ENCODE data around the gene CEP68.
A peak's percentile ranks its signal among the peaks of the same experiment; 100 is the strongest.
"Not testable (repeated sequence)": the region's sequence is repeated elsewhere in the genome, so short reads cannot be mapped to it uniquely, and the experiment has no call there.

Gene CEP68, protein sequence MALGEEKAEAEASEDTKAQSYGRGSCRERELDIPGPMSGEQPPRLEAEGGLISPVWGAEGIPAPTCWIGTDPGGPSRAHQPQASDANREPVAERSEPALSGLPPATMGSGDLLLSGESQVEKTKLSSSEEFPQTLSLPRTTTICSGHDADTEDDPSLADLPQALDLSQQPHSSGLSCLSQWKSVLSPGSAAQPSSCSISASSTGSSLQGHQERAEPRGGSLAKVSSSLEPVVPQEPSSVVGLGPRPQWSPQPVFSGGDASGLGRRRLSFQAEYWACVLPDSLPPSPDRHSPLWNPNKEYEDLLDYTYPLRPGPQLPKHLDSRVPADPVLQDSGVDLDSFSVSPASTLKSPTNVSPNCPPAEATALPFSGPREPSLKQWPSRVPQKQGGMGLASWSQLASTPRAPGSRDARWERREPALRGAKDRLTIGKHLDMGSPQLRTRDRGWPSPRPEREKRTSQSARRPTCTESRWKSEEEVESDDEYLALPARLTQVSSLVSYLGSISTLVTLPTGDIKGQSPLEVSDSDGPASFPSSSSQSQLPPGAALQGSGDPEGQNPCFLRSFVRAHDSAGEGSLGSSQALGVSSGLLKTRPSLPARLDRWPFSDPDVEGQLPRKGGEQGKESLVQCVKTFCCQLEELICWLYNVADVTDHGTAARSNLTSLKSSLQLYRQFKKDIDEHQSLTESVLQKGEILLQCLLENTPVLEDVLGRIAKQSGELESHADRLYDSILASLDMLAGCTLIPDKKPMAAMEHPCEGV

GRCh38 chr2:65056215-65057053 is at the start of gene CEP68:
CEP68 (plus strand) TSS chr2:65056416; CDS start chr2:65069445, 13,029 bp downstream.
- peak; percentile 93 for DNase-seq (ENCODE audit: low read depth, low spot score)

- DNase-seq (ENCODE audit: low read depth, low spot score): no peak
Measured at GRCh38 chr2:65013776-65014175, 42.4 kb upstream of the CEP68 start.

- DNase-seq (ENCODE audit: low read depth, low spot score): no peak
Measured at GRCh38 chr2:65015731-65016130, 40.5 kb upstream of the CEP68 start.

DNA sequence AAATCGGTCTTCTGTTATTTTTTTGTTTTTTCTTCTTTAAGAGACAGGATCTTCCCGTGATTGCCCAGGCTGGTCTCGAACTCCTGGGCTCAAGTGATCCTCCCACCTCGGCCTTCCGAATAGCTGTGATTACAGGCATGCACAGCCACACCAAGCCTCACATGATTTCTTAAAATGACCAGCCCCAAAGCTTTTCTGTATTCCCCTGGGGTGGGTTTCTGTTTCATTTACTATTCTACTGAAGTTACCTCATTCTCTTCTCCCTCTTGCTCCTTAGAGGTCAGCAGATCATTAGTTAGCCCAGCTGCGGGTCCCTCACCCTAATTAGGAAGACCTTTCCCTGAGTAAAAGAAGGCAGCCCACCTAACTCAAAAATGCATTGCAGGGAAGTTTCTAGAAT is 39.4 kb upstream of the CEP68 start:
- DNase-seq (ENCODE audit: low read depth, low spot score): no peak

GRCh38 chr2:65017335-65017734 is 38.9 kb upstream of the CEP68 start:
- DNase-seq (ENCODE audit: low read depth, low spot score): no peak

GRCh38 chr2:65018141-65018582 is 38.1 kb upstream of the CEP68 start:
- DNase-seq (ENCODE audit: low read depth, low spot score): no peak

- no peak for DNase-seq (ENCODE audit: low read depth, low spot score)
Measured at GRCh38 chr2:65019010-65019409, 37.2 kb upstream of the CEP68 start.

DNA sequence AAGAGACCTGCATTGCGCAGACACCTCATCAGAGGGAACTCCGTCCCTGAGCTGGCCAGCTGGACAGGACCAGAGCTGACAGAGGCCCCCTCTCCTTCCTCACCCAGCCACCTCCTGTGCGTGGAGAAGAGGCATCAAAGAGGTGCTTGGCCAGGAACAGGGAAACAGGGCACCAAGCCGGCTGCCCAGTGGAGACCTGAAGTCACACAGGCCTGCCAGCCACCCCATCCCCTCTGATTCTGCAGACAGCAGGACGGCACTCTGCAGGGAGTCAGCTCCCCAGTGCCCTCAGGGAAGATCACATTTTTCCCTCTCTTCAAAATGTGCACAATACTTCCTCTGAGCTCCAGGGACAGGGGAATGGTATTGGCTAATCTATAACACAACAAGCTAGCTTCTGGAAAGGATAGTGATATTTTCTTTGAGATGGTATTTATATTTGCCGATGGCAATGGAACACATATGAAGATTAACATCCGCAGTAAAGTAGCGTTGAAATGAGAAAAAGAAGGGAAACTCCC is 36.5 kb upstream of the CEP68 start:
- DNase-seq (ENCODE audit: low read depth, low spot score): no peak

- DNase-seq (ENCODE audit: low read depth, low spot score): not testable (repeated sequence)
Measured at GRCh38 chr2:65020251-65020650, 36.0 kb upstream of the CEP68 start.

DNA sequence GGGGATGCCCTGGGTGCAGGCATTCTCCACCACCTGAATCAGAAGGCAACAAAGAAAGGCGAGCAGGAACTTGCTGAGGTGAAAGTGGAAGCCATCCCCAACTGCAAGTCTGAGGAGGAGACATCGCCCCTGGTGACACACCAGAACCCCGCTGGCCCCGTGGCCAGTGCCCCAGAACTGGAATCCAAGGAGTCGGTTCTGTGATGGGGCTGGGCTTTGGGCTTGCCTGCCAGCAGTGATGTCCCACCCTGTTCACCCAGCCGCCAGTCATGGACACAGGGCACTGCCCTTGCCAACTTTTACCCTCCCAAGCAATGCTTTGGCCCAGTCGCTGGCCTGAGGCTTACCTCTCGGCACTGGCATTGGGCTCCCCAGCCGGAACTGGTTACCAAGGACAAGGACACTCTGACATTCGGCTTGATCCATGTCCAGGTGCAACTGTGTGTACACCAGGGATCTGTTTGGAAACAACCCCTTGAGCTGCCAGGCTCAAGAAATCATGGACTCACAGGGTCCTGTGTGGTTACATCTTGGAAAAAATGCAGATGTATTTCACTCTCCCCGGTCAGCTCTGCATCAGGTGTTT is 35.2 kb upstream of the CEP68 start:
- no peak for DNase-seq (ENCODE audit: low read depth, low spot score)

DNA sequence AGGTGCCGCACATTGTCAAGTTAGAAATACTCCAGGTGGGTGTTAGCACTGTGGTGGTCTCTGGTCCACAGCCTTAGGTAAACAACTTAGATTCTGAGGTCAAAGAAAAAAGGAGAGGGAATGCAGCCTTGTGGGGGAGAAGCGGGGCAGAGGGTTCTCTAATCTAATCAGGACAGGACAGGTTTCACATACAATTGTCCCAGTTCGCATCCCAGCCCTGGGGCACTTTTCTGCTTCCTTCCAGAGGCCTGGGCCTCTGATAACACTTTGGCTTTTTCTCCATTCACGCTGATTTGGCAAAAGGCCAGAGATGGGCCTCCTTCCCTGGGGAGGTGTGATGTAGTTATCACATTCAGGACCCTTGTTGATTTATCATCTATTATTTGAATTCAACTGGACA is 34.5 kb upstream of the CEP68 start:
- DNase-seq (ENCODE audit: low read depth, low spot score): no peak

DNA sequence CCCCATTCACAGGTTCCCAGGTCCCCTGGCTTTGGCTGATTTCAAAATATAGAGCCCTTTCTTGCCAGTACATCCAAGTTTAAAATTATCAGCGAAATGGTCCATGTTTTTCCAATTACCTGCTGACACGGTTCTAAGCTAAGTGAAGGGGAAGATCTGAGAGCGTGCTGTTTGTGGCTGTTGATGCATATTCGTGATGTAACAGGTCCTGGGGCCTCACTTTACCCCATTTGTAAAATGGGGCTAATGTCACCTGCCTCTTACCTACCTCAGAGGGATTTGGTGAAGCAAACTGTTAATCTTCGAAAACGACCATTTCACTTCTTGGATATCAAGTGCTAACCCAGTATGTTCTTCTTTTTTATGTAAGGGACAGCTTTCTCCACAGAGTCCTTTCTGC is 34.0 kb upstream of the CEP68 start:
- DNase-seq (ENCODE audit: low read depth, low spot score): no peak

DNA sequence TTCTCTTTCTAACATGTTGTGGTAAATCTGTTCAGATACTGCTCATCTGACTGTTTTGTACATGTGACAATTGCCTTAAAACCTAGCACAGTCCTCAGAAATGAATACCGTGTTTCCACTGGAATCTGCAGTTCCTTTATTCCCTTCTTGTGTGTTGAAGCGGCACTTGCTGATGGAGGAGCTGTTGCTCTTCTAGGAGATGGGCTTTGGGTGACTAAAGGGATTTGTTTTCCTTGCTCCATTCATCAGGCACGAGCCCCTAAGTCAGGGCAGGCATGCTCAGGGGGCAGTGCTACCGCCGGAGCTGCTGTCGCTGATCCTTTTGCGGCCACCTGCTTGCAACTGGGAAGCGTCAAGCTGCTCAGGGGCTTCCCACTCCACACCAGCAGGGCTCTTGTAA is 32.5 kb upstream of the CEP68 start:
- DNase-seq (ENCODE audit: low read depth, low spot score): no peak

GRCh38 chr2:65024149-65024829 is 31.9 kb upstream of the CEP68 start:
- no peak for DNase-seq (ENCODE audit: low read depth, low spot score)

DNA sequence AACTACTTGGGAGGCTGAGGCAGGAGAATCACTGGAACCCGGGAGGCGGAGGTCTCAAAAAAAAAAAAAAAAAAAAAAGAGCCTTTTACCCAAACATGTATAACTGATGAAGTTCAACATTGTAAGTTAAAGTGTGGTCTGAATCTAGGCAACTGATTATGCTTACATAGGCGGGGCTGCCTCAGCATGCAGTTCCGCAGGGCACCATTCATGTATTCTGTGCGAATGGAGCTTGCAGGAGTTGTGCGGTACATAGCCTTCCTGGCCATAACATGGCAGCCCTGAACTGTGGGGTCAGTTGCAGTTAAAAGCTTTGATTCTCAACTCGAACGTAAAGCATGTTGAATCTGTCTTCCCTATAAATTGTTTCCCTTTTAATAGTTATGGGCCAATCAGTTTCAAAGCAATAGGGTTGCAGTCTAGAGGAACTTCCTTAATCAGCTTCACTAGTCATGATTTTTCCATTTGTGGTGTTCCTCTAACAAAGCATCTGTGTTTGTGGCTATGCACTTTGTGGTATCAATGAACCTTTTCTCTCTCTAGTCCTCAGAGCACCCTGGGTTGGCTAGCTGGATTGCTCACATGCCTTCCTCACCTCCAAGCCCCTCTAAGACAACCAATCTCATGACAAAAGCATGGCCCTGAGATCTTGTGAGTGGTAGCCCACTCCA is 30.6 kb upstream of the CEP68 start:
- DNase-seq (ENCODE audit: low read depth, low spot score): no peak

DNA sequence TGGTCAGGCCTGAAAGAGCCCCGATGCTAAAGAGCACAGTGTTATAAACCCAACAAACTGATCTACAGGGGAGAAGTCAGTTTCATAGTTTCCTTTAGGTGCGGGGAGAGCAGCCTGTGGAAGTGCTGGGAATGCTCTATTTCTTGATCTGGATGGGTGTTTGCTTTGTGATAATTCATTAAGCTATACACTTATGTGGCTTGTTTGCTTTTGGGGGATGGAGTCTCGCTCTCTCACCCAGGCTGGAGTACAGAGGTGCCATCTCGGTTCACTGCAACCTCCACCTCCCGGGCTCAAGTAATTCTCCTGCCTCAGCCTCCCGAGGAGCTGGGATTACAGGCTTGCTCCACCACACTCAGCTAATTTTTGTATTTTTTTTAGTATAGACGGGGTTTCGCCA is 30.1 kb upstream of the CEP68 start:
- DNase-seq (ENCODE audit: low read depth, low spot score): no peak

- DNase-seq (ENCODE audit: low read depth, low spot score): no peak
Measured at GRCh38 chr2:65026704-65027464, 29.3 kb upstream of the CEP68 start.

GRCh38 chr2:65027616-65028244 is 28.5 kb upstream of the CEP68 start:
- DNase-seq (ENCODE audit: low read depth, low spot score): no peak
